Dermis microvascular lymphatic vessel endothelial cell (primary cell): Measurements from ENCODE around the gene ZNF576. TPM values are rescaled to one million over a fixed set of nuclear protein-coding genes. Genes with fewer than 3 reads are reported as not detected.
"Not testable (repeated sequence)": the region's sequence is repeated elsewhere in the genome, so short reads cannot be mapped to it uniquely, and the experiment has no call there.

ENCODE experiments used
- DNase-seq, 2 donors: peaks; one replicate each; pipeline versions ENCODE4 v3.0.0 to v3.0.0-alpha.2; 2010; ENCODE audit warnings: low read depth in 2 of 2
- total RNA-seq: library from RNA; depleted of rRNA; stranded (reverse); fragments of >200 nt; gene quantifications from 2 replicates; pipeline ENCODE4 v1.2.1, GENCODE V29; 2014

The ZNF576 gene
- total RNA-seq, 1 donor from 2014 or later, result 6.7 TPM

- DNase-seq, result peak; percentile 97 to 99
Observed at GRCh38 chr19:43575156-43575950, 21.0 kb upstream of the ZNF576 start, which contains the start of the genes PINLYP and XRCC1. PINLYP (plus strand) TSS chr19:43575801; CDS start chr19:43577192, 1,391 bp downstream. XRCC1 (minus strand) TSS chr19:43575527; CDS start chr19:43575458, 69 bp downstream.

- no peak for DNase-seq
Observed at GRCh38 chr19:43575955-43576878, 20.2 kb upstream of the ZNF576 start.

DNA sequence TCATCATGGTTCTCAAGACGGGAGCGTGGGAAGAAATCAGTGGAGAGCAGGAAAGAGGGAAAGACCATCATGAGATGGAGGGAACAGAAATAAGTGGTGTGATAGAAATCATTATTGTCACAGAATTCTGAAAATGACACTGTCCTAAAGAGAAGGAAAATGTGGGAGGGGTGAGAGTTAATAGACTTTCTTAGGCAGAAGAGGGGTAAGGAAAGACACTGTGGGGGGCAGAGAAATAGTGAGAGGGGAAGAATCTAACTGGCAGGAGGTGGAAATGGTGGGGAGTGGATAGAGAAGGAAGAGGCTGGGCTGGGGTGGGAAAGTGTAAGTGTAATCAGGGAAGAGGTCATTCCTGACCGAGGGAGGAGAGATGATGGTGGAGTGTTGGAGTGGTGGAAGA, 17.6 kb upstream of the ZNF576 start:
- no peak for DNase-seq

DNA sequence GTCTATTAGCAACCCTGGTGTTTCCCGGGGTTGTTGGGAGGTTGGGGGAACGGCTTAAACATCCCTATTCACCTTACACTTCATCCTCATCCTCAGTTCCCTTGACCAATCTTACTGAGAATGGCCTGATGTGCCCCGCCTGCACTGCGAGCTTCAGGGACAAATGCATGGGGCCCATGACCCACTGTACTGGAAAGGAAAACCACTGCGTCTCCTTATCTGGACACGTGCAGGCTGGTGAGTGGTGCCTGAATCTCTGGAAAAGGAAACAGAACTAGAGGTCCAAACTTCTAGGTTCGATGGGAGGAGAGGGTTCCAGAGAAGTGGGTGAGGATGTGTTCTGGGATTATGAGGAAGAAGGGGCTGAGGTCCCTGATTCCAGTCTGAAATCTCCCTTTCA, 14.9 kb upstream of the ZNF576 start:
- DNase-seq, result no peak

DNA sequence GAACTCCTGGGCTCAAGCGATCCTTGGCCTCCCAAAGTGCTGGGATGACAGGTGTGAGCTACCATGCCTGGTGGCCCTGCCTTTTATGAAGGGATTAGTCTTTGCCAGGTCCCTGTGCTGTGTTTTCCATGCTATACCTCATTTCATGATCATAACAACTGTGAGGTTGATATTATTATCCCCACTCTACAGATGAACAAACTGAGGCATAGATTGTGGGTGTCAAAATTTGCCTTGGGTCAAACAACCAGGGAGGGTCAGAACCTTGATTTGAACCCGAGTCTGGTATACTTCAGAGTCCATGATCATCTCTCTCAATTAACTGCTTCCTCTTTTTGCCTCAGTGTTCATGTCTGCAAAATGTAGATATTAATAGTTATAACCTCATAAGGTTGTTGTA, 13.9 kb upstream of the ZNF576 start:
- DNase-seq, result no peak

DNA sequence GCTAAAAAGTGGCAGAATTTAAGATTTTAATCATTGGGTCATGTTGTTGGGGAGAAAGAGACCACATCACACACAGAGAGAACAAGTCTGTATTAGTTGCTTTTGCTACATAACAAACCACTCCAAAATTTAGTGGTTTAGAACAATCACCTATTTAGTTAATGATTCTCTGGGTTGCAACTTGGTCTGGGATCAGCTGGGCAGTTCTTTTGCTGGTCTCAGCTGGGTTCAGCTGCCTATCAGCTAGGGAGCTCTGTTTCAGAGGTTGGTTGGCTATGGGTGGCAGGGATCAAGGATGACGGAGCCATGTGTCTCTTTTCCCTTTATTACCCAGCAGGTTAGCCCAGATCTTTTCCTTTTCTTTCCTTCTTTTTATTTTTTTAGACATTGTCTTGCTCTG, 11.9 kb upstream of the ZNF576 start:
- no peak for DNase-seq

DNA sequence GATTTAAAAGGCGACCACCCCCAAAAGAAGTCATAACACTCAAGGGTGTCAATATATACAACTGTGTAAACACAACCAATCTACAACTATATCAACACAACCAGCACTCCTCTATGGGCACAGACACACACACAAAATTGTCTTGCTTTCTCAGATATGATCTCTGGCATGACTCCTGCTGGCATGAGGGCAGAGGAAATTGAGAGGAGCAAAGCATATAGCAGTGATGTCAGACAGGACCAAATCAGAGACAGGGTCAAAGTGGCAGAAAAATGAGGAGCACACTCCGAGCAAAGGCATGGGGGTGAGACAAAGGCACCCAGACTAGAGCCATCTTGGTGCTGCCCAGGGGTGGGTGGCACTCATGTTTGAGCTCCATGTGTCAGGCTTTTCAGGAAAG, 10.0 kb upstream of the ZNF576 start:
- no peak for DNase-seq

- not testable (repeated sequence) for DNase-seq
Observed at GRCh38 chr19:43587029-43587428, 9.4 kb upstream of the ZNF576 start.

GRCh38 chr19:43589277-43589676, 7.1 kb upstream of the ZNF576 start:
- no peak for DNase-seq

DNA sequence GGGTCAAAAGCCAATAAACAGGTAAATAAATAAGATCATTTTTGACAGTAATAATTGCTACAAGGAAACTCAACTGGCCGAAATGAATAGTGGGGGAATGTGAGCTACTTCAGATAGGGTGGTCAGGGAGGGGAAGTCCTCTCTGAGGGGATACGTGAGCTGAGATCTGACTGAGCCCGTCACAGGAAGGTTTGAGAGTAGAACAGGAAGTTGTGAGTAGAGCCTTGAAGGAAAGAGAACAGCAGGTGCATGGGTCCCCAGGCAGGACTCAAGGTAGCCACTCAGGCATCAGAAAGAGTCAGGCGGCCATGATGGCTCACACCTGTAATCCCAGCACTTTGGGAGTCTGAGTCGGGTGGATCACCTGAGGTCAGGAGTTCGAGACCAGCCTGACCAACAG, 6.7 kb upstream of the ZNF576 start:
- no peak for DNase-seq

DNA sequence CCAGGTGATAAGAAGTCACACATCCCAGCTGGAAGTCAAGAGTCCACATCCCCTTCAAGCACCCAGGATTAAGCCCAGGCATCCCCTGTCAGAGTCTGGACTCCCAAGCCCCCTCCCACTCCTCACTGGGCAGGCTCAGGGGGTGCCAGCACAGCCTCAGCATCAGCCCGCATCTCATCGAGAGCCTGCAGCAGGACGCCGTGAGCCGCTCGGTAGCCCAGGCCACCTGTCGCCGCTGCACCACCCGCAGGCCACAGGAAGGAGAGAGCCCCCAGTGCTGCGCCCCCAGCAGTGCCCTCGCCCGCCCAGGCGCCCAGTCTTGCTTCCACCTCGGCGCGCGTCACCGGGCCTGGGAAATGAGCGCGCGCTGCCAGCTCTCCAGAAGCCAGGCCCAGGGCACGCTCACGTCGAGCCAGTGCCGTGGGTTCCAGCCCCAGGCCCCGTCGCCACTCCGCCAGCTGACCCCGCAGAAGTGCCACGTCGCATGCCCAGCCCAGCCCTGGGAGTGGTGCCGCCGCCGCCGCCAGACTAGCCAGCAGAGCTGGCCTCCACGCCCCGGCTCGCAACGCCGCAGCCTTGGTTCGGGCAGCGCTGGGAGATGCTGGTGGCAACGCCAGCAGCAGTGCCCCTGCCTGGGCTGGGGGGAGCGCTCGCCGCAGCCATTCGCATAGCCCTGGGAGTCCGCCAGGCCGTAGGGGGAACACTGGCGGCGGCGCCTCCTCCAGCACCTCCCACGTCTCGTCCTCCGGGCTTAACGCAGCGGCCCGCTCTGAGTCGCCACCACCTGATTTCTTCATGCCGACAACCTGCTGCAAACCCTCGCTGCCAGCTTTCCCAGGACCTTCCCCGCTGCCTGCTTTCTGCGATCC, 4.3 kb upstream of the ZNF576 start:
- no peak for DNase-seq

DNA sequence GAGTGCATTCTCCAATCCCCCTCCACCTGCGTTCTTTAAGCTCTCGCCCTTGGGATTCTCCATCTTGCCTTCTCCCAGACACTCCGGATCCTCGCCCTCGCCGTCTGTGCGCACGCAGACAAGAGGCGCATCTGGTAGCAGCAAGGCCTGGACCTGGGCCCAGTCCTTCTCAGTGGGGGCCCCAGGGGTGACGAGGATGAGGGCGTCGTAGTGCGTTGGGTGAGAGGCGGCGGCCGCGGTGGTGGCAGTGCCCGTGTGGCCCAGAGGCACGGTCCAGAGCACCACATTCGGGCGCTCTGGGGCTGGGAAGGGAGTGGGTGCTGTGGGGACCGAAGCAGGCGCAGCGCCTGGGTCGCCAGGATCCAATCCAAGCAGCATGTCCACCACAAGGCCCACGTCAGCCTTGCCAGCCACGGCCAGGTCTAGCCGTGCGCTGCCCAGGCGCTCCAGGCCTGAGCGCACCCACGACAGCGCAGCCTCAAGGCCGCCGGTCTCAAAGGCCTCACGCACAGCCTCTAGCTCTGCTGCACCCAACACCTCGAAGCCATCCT, 3.5 kb upstream of the ZNF576 start:
- DNase-seq, result no peak

- no peak for DNase-seq
Observed at GRCh38 chr19:43594081-43594697, 2.2 kb upstream of the ZNF576 start.

DNA sequence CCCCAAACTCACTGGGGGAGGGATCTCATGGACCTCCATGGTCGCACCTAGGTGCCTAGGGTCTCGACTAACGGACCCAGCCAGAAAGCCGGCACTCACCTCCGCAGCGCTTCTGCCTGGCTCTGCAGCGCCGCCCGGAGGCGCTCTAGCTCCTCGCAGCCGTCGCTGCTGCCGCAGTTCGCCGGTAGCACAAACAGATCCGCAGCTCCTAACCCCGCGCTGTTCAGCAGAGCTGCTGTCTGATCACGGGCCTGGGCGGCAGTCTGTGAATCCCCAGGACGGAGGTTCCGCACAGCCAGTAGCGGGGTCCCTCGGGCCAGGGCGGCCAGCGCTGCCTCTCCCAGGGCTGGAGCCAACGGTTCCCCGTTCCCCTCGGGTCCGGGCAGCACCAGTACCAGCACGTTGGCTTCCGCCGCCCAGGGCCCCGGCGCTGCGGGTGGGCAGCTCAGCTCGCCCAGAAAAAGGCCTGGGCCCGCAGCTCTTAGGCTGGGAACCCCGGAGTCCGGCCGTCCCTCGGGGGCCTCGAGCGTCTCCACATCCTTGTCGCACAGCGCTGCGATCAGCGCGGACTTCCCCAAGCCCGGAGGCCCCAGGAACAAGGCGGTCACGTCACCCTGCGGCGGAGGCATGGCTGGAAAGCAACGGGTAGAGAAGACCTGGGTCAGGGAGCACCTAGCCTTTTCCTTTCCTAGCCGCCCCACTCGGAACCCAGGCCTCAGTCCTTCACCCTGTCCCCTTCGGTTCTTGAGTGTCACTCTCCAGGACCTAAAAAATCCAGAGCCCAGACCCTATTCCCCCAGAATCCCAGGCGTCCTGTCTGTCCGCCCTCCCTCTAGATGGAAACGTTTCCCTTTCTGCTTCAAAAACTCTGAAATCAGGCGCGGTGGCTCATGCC, 1.4 kb upstream of the ZNF576 start:
- DNase-seq, result peak; percentile 60 to 81

- DNase-seq, result no peak
Observed at GRCh38 chr19:43595605-43595998, 793 bp upstream of the ZNF576 start.

GRCh38 chr19:43596842-43597461, 557 bp downstream of the ZNF576 start:
- DNase-seq, result peak in 1 of 2 donors; percentile 7

DNA sequence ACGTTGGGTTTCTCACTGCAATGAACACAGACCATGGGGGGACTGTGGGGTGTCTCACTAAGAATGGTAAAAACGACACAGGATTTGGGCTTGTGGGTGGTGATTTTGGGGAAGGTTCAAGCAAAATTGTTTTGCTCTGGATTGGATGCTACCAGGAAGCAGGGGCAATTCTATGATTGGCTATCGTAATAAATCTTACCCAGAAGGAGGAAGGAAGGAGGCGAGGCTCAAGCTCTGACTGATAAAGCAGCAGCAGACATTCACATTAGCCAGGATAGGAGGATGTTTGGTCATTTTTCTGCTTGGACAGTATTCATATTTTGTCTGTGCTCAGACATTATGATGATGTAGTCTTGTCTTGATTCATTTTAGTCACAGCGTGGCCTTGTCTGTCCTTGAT, 1.5 kb downstream of the ZNF576 start:
- DNase-seq, result no peak

GRCh38 chr19:43598445-43599240, 2.2 kb downstream of the ZNF576 start:
- DNase-seq, result no peak
